HG02884 (cell line): ENCODE results near the gene LRRC57.

Experiments used
- ATAC-seq: cut with Tn5 transposase; IDR thresholded peaks from one replicate; pipeline ENCODE4 v1.9.1; 2021; ENCODE audit warnings: mild to moderate bottlenecking, moderate library complexity; ENCODE audit not compliant: unreplicated experiment

The LRRC57 gene

GRCh38 chr15:42493679-42494078 is 54.9 kb downstream of the LRRC57 start:
- ATAC-seq, result no peak

GRCh38 chr15:42491539-42492225 is 56.9 kb downstream of the LRRC57 start:
- no peak for ATAC-seq

GRCh38 chr15:42490671-42491538 is 57.7 kb downstream of the LRRC57 start, which contains the start of gene ZNF106:
ZNF106 (minus strand) TSS chr15:42491141; CDS start chr15:42472289, 18,852 bp downstream.
- ATAC-seq, result no peak

- no peak for ATAC-seq
These were observed 58.3 kb downstream of the LRRC57 start for GRCh38 chr15:42490291-42490670.
